IPS-11a (cell line): Measurements from ENCODE around the gene NIPAL1.

ENCODE experiments used
- H3K4me3 ChIP-seq: one replicate; pipeline ENCODE4 v1.5.1; 2013; ENCODE audit warnings: low read depth, low read length, control low read depth

Gene NIPAL1

DNA sequence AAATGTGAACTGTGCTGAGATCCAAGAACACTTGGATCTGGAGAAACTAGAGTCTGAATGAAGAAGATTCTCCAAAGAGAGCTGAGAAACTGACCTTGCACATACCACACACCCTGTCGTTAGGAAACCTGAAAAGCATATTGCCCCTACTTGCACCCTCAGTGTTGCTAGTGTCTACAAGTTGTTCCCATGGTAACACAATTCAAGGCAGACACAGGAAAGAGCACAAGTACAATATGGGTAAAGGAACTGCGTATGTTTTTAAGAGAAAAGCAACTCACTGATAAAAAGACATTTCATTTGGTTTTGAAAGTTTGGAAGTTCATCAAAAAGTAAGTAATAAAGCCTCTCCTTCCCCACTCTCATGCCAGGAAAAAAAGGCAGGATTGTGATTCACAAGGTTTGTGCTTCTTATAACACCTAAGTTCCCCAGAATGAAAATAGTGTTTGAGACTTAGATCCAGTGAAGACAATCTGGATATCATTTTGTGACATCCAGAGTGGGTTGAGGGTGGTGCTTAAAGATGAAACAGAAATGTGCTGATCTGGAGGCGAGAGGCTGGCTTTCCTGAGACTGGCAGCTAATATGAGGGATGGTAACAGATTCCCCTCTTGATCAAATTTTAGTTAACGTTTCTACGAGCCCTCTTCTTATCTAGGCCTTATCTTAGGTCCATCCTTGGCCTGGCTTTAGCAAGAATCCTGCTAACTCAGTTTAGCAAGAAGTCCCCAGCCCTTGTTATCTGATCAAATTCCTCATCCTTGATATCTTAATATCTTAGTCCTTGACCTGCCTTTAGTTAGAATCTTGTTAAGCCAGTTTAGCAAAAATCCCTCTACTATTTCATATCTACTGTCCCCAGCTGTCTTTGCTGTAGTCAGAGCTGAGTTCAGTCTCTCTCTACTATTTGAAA, 42.3 kb downstream of the NIPAL1 start:
- no peak overlapping the region for H3K4me3 ChIP-seq

GRCh38 chr4:48064349-48064748, 47.8 kb downstream of the NIPAL1 start:
- no peak overlapping the region for H3K4me3 ChIP-seq

- no peak overlapping the region for H3K4me3 ChIP-seq
Measured at GRCh38 chr4:48065587-48066052, 49.0 kb downstream of the NIPAL1 start.

DNA sequence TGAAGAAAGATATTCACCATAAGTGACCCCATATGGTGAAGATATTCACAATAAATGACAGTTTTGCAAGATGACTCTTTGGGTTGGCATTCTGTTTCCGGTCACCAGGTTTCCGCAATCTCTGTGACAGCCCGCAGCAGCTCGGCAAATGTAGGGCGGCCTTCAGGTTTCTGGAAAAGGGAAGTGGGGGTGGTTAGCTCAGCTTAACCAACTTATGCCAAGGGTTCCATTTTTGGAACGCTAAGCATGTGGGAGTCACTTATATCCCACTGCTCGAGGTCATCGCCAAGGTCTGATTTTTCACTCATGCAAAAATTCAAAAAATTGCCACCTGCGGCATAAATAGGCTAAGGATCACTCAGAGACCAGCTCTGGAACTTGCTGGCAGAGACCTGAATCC, 51.0 kb downstream of the NIPAL1 start:
- H3K4me3 ChIP-seq, result no peak overlapping the region

DNA sequence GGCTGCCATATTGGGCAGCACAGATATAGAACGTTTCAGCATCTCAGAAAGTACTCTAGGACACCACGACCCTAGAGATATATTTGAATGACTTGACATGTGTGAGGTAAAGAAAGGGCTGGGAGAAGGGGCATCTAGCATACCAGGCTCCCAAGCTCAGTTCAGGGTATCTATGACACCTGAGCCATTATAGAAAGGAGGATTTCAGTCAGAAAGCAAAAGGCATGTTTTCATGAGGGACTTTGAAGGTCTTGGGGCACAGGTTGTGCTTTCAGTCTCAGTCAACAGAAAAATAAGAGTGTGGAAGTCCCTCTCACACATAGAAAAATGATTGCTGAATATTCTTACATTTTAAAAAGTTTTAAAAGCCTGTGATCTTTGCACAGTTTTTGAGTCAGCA, 51.6 kb downstream of the NIPAL1 start:
- no peak overlapping the region for H3K4me3 ChIP-seq

DNA sequence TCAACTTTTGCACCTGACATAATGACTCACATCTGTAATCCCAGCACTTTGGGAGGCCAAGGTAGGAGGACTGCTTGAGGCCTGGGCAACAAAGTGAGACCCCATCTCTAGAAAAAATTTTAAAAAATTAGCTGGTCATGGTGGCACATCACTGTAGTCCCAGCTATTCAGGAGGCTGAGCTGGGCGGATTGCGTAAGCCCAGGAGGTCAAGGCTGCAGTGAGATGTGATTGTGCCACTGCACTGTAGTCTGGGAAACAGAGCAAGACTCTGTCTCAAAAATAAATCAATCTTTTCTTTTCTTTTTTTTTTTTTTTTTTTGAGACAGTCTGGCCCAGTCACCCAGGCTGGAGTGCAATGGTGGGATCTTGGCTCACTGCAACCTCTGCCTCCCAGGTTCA, 52.5 kb downstream of the NIPAL1 start:
- no peak overlapping the region for H3K4me3 ChIP-seq

- no peak overlapping the region for H3K4me3 ChIP-seq
Measured at GRCh38 chr4:48071191-48071590, 54.6 kb downstream of the NIPAL1 start.

DNA sequence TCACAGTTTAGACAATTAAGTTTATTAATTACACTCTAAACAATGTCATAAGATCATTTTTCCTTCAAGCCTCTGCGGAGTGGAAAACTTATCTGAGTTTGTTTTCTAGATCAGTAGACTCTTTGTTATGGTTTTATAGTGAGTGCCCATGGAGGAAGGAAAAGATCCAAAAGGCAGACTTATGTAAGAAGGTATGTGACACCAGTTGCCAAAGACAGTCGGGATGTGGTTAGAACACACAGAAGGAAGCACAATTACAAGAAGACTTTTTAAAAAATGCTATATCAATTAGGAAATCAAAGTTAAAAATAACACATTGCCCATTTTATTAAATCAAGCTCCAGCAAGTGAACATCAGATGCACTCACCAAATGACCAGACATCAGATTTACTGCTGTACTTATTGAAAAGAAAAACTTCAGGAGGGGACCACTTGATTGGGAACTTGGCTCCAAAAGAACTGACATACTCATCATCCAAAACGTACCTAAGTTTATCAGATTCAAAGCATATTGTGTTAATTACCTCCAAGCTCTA, 57.1 kb downstream of the NIPAL1 start:
- no peak overlapping the region for H3K4me3 ChIP-seq

- H3K4me3 ChIP-seq, result no peak overlapping the region
Measured at GRCh38 chr4:48074657-48075056, 58.1 kb downstream of the NIPAL1 start.

DNA sequence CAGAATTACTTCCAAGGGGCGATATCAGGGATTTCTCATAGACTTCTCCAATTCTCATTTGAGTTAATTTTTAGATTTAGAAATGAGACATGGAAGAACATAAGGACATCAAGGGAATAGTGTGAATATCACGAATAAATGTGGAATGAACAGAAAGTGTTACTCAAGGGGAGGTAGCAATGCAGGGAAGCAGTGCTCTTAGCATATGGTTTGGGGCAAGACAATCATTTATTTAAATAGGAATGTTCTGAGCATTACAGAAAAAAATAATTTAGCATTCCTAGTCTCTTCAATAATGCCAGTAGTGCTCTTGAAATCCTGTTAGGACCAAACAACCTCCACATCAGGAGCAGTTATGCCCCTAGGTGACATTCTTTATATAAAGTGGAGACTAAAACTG, 61.9 kb downstream of the NIPAL1 start:
- no peak overlapping the region for H3K4me3 ChIP-seq

- H3K4me3 ChIP-seq, result no peak overlapping the region
Measured at GRCh38 chr4:48078862-48079655, 62.5 kb downstream of the NIPAL1 start.

- no peak overlapping the region for H3K4me3 ChIP-seq
Measured at GRCh38 chr4:48079972-48080391, 63.4 kb downstream of the NIPAL1 start.

GRCh38 chr4:48081196-48081595, 64.6 kb downstream of the NIPAL1 start:
- no peak overlapping the region for H3K4me3 ChIP-seq

- H3K4me3 ChIP-seq, result no peak overlapping the region
Measured at GRCh38 chr4:48082956-48083355, 66.4 kb downstream of the NIPAL1 start.

DNA sequence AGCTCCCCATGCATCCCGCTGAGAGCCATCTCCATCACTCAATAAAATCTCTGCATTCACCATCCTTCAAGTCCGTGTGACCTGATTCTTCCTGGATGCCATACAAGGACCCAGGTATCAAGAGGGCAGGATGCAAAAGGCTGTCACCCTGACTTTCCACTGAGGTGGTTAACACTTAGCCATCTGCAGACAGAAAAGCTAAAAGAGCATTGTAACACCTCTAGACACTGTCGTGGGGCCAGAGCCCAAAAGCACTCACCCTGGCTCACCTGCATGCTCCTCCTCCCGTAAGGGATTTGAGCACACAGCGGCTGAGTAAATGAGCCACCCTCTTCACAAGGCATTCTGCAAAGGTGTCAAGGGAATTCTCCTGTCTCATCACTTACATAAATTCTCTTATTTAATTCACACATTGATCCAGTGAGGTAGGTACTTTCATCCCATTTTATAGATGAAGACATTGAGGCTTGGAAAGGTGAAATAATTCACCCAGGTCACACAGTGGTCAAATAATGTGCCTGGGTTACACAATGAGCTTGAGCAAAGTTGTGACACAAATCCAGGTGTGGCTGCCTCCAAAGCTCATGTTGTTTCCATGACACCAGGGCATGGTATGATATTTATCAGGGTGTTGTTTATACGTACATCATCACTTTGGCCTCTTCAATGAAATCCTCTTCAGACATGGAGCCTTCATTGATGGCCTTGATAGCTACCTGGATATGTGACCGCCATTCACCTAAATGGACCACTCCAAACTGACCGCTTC, 69.4 kb downstream of the NIPAL1 start:
- H3K4me3 ChIP-seq, result no peak overlapping the region
